B cell (primary cell): ENCODE measurements around the gene NFATC1.

Source experiments
- CTCF ChIP-seq: fragments of 200-600 bp; IDR thresholded peaks from one replicate; pipeline ENCODE4 v1.8.0; 2022; ENCODE audit warnings: antibody characterized with exemption, mild to moderate bottlenecking
- EZH2 ChIP-seq: IDR thresholded peaks from 2 replicates; pipeline ENCODE4 v1.6.1; 2012; ENCODE audit warnings: borderline replicate concordance, low read depth, mild to moderate bottlenecking, moderate library complexity, low read length; ENCODE audit not compliant: insufficient read depth, poor library complexity, severe bottlenecking

GRCh38 chr18:79406708-79407107, 11.0 kb downstream of the NFATC1 start:
- TF ChIP-seq CTCF (no peak), EZH2 (no peak)
